ENCODE data around the gene NREP. TPM values are rescaled to one million over a fixed set of nuclear protein-coding genes. Genes with fewer than 3 reads are reported as not detected.

Gene NREP
- polyA plus RNA-seq, 2 donors, result 4.6 to 7.5 TPM

DNA sequence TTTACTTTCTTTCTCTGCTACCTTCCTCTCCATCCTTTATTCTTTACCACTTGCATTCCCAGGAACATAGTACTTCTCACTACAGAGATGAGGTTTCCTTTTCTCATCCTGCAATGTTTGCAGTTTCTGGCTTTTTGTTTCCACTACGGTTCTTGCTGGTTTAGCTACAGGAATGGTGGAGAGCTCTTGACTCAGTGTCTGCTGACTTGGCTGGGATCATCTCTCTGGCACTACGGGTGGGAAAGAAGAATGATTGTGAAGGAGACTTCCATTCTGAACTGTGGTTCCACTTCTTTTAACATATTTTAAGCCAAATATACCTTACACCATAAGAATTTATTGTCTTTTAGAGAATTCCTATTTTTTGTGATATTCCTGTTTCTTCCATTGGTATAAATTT lies 65.1 kb downstream of the NREP start:
- H3K4me1 ChIP-seq (ENCODE audit: control insufficient read depth in 2 of 2, insufficient read depth in 2 of 2, low read length in 1 of 2), result no peaks in the 10 kb centered on the region
- no peak overlapping the region for H3K4me3 ChIP-seq (ENCODE audit: low read depth in 1 of 2, low read length in 2 of 2)
- H3K36me3 ChIP-seq (ENCODE audit: control insufficient read depth in 2 of 2, insufficient read depth in 2 of 2, low read length in 1 of 2), result no peaks in the 10 kb centered on the region
- WGBS, 2 donors, result 82 to 86% methylated on average over 2 of the region's 2 CpGs
- H3K27me3 ChIP-seq (ENCODE audit: control insufficient read depth in 1 of 2, insufficient read depth in 2 of 2, low read length in 2 of 2), result no peaks in the 10 kb centered on the region
- no peaks in the 10 kb centered on the region for H3K9me3 ChIP-seq (ENCODE audit: control insufficient read depth in 2 of 2, insufficient read depth in 1 of 2, low read depth in 1 of 2, low read length in 1 of 2)
- H3K27ac ChIP-seq (ENCODE audit: low read depth in 2 of 2, low read length in 1 of 2), result no peak overlapping the region

DNA sequence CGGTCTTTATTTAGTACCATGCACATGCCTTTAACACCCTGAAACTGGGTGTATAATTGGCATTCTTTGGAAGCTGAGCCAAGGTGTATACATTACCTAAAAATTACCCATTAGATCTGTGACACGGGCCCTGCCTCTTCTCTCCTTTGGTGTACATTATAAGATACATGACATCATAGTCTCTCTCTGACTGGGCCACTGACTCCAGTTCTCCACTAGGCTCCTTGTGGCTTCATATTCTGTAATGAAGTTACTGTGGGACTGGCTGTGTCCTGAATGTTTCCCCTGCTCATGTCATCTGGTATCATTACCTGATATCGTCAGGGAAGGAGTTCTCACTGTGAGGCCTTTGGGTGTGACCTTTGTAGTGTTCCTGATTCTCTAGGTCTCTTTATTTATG lies 65.5 kb downstream of the NREP start:
- no peaks in the 10 kb centered on the region for H3K36me3 ChIP-seq (ENCODE audit: control insufficient read depth in 2 of 2, insufficient read depth in 2 of 2, low read length in 1 of 2)
- H3K27ac ChIP-seq (ENCODE audit: low read depth in 2 of 2, low read length in 1 of 2), result no peak overlapping the region
- no peaks in the 10 kb centered on the region for H3K27me3 ChIP-seq (ENCODE audit: control insufficient read depth in 1 of 2, insufficient read depth in 2 of 2, low read length in 2 of 2)
- H3K4me3 ChIP-seq (ENCODE audit: low read depth in 1 of 2, low read length in 2 of 2), result no peak overlapping the region
- H3K9me3 ChIP-seq (ENCODE audit: control insufficient read depth in 2 of 2, insufficient read depth in 1 of 2, low read depth in 1 of 2, low read length in 1 of 2), result no peaks in the 10 kb centered on the region
- WGBS, 2 donors, result 86 to 95% methylated on average over 3 of the region's 3 CpGs
- no peaks in the 10 kb centered on the region for H3K4me1 ChIP-seq (ENCODE audit: control insufficient read depth in 2 of 2, insufficient read depth in 2 of 2, low read length in 1 of 2)

DNA sequence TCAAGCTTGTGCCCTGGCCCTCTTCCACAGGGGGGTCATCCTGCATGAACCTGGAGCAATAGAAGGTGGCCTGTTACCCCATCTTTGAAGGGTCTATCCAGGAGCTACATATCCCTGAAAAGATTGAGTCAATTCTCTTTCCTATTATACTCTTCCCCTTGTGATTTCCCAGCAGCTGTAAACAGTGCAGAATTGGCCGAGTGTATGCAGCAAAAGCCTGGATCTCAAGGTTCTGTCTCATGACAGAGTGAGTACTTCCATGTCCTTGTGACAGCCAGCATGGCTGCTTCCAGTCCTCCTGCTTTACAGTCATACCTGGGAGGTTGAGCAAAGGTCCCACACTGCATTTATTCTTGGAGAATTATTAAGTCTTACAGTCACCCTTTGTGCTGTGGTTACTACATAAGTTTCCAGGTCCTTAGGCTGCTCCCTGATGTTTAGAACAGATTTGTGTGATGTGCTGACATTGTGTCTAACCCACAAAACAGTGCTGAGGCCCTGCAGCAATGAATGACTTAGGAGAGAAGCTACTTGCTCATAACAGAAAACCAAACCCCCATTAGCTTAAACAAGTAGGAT lies 67.5 kb downstream of the NREP start:
- Histone ChIP-seq H3K27ac (ENCODE audit: low read depth in 2 of 2, low read length in 1 of 2) (no peak overlapping the region), H3K36me3 (ENCODE audit: control insufficient read depth in 2 of 2, insufficient read depth in 2 of 2, low read length in 1 of 2) (no peaks in the 10 kb centered on the region), H3K4me3 (ENCODE audit: low read depth in 1 of 2, low read length in 2 of 2) (no peak overlapping the region), H3K27me3 (ENCODE audit: control insufficient read depth in 1 of 2, insufficient read depth in 2 of 2, low read length in 2 of 2) (no peaks in the 10 kb centered on the region), H3K4me1 (ENCODE audit: control insufficient read depth in 2 of 2, insufficient read depth in 2 of 2, low read length in 1 of 2) (no peaks in the 10 kb centered on the region), H3K9me3 (ENCODE audit: control insufficient read depth in 2 of 2, insufficient read depth in 1 of 2, low read depth in 1 of 2, low read length in 1 of 2) (no peaks in the 10 kb centered on the region)
- 85% methylated on average over 1 of the region's 1 CpG for WGBS, 2 donors

DNA sequence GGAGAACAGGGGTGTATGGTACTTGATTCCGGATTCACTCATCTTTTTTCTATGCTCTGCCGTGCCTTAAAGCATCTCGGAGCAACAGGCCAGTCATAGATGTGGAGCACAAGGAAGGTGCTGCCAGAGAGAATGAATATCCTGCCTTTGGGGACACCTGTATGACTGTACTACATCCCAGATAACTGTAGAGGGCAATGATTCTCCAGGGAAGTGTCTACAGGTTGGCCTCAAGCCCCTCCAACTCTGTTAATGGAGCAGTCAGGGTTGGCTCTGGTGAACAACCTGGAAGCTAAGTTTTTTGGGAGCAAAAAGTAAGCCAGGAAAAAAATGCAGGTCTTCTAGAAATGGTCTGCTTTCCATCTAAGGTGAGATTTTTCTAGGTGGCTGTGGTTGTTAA lies 71.0 kb downstream of the NREP start:
- 96% methylated on average over 3 of the region's 3 CpGs for WGBS, 2 donors
- H3K4me3 ChIP-seq (ENCODE audit: low read depth in 1 of 2, low read length in 2 of 2), result no peak overlapping the region
- no peaks in the 10 kb centered on the region for H3K27me3 ChIP-seq (ENCODE audit: control insufficient read depth in 1 of 2, insufficient read depth in 2 of 2, low read length in 2 of 2)

DNA sequence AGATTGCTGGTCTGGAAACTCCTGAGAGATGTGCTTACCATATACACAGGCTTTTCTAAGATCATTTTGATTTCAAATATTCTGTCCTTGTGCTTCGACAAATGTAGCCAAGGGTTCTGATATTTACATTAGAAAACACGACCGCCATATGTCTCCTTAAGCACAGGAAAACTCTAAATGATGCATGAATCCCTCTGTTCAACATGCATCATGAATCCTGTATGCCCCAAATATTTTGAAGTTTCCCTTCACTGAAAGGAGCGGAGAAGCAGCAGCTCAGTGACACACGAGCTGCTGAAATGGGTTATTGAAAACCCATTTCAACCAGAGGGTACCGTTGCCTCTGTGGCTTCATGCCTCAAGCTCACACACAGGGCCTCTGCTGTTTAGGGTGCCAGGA lies 74.4 kb downstream of the NREP start:
- H3K27me3 ChIP-seq (ENCODE audit: control insufficient read depth in 1 of 2, insufficient read depth in 2 of 2, low read length in 2 of 2), result no peaks in the 10 kb centered on the region
- H3K9me3 ChIP-seq (ENCODE audit: control insufficient read depth in 2 of 2, insufficient read depth in 1 of 2, low read depth in 1 of 2, low read length in 1 of 2), result no peaks in the 10 kb centered on the region
- no peak overlapping the region for H3K27ac ChIP-seq (ENCODE audit: low read depth in 2 of 2, low read length in 1 of 2)
- WGBS, 2 donors, result 91 to 92% methylated on average over 6 of the region's 6 CpGs
- peaks cover 0 to 2% of the 10 kb centered on the region in 2 donors for H3K4me1 ChIP-seq (ENCODE audit: control insufficient read depth in 2 of 2, insufficient read depth in 2 of 2, low read length in 1 of 2)
- no peaks in the 10 kb centered on the region for H3K36me3 ChIP-seq (ENCODE audit: control insufficient read depth in 2 of 2, insufficient read depth in 2 of 2, low read length in 1 of 2)
- H3K4me3 ChIP-seq (ENCODE audit: low read depth in 1 of 2, low read length in 2 of 2), result no peak overlapping the region

More for the DNA sequence above, 71.0 kb downstream of the NREP start:
- H3K9me3 ChIP-seq (ENCODE audit: control insufficient read depth in 2 of 2, insufficient read depth in 1 of 2, low read depth in 1 of 2, low read length in 1 of 2), result no peaks in the 10 kb centered on the region
- H3K4me1 ChIP-seq (ENCODE audit: control insufficient read depth in 2 of 2, insufficient read depth in 2 of 2, low read length in 1 of 2), result peaks cover 0 to 2% of the 10 kb centered on the region in 2 donors
- no peak overlapping the region for H3K27ac ChIP-seq (ENCODE audit: low read depth in 2 of 2, low read length in 1 of 2)
- H3K36me3 ChIP-seq (ENCODE audit: control insufficient read depth in 2 of 2, insufficient read depth in 2 of 2, low read length in 1 of 2), result no peaks in the 10 kb centered on the region

DNA sequence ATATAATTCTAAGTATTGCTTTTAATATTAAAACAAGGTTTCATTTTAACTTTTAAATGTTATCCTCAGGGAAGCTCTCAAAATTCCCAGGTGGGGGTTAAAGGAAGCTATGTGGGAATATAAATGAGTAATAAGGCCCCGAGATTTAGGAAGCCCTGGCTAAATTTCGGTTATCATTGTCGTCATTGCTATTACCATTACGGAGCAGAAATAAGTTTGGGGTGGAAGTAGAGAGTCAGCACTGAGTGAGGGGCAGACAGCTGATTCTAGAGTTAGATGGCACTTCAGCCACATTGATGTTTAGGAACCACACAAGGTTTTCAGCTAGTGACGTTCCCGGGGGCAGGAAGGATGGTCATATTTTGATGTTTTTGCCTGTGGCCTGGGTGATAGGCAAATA lies 74.9 kb downstream of the NREP start:
- Histone ChIP-seq H3K9me3 (ENCODE audit: control insufficient read depth in 2 of 2, insufficient read depth in 1 of 2, low read depth in 1 of 2, low read length in 1 of 2) (no peaks in the 10 kb centered on the region), H3K4me3 (ENCODE audit: low read depth in 1 of 2, low read length in 2 of 2) (no peak overlapping the region), H3K4me1 (ENCODE audit: control insufficient read depth in 2 of 2, insufficient read depth in 2 of 2, low read length in 1 of 2) (peaks cover 0 to 2% of the 10 kb centered on the region in 2 donors), H3K27ac (ENCODE audit: low read depth in 2 of 2, low read length in 1 of 2) (no peak overlapping the region), H3K36me3 (ENCODE audit: control insufficient read depth in 2 of 2, insufficient read depth in 2 of 2, low read length in 1 of 2) (no peaks in the 10 kb centered on the region), H3K27me3 (ENCODE audit: control insufficient read depth in 1 of 2, insufficient read depth in 2 of 2, low read length in 2 of 2) (no peaks in the 10 kb centered on the region)
- WGBS, 2 donors, result 71 to 72% methylated on average over 6 of the region's 6 CpGs

DNA sequence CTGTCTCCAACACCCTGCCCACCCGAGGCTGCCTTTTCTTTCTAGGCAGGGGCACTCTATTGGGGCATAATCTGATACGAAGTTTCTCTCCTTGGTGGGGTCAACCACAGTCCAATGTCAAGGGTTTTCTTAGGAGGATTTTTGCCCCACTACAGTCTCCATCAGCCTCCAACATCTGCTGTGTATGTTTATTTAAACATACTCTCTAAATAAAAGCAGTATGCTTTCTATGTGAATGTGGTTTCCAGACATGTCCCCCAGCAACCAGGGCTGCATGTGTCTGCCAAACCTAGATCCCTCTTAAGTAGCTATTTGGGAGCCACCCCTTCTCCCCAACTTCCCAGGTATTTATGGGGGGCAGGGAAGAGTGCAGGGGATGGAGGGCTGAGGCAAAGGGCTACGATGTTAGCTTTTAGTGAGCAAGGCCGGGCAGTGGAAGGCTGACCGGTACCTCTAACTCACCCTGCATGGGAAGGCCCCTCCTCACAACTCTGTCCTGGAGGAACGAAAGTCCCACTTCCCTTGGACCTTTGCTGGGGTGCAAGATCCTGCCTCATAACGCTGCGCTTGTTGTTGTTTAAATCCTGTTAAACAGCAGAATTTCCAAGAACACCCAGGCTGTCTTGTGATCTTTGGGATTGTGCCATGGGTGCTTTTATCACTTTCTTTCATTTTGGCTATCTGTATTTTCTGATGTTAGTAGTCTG lies 75.4 kb downstream of the NREP start:
- Histone ChIP-seq H3K27ac (ENCODE audit: low read depth in 2 of 2, low read length in 1 of 2) (peak overlapping the region; percentile 33 to 50), H3K27me3 (ENCODE audit: control insufficient read depth in 1 of 2, insufficient read depth in 2 of 2, low read length in 2 of 2) (no peaks in the 10 kb centered on the region), H3K36me3 (ENCODE audit: control insufficient read depth in 2 of 2, insufficient read depth in 2 of 2, low read length in 1 of 2) (no peaks in the 10 kb centered on the region), H3K9me3 (ENCODE audit: control insufficient read depth in 2 of 2, insufficient read depth in 1 of 2, low read depth in 1 of 2, low read length in 1 of 2) (no peaks in the 10 kb centered on the region), H3K4me1 (ENCODE audit: control insufficient read depth in 2 of 2, insufficient read depth in 2 of 2, low read length in 1 of 2) (peaks cover 0 to 2% of the 10 kb centered on the region in 2 donors), H3K4me3 (ENCODE audit: low read depth in 1 of 2, low read length in 2 of 2) (no peak overlapping the region)
- WGBS, 2 donors, result 59 to 68% methylated on average over 8 of the region's 8 CpGs

DNA sequence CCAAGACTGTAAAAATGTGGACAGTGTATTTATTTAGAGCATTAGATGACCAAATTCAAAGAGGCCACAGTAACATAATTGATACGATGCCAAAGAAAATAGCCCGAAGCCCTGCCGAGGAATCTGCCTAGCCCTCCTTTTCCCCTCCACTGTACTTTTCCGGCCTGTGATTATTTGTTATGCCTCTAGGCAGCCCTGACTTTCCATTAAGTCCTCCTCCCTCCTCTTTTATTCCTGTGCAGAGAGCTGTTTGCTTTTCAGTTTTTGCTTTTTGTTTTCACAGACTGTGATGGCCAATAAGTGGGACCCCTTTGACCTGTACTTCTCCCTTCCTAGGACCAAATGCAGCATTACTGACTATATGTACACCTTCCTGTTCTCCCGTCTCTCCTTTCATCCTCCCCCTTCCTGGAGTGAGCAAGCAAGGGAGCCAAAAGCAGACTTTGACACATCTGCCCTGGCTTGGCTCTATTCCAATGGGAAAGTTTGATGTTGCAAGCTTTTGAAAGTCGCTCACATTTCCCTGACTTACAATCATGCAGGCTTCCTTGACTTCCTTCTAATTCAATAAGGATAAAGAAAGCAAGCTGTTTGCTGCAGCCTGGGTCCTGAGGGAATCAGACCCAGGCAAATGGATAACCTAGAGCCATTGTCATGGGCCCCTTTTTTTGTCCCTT lies 76.1 kb downstream of the NREP start:
- WGBS, 2 donors, result 12 to 25% methylated on average over 6 of the region's 6 CpGs
- Histone ChIP-seq H3K27me3 (ENCODE audit: control insufficient read depth in 1 of 2, insufficient read depth in 2 of 2, low read length in 2 of 2) (no peaks in the 10 kb centered on the region), H3K4me3 (ENCODE audit: low read depth in 1 of 2, low read length in 2 of 2) (no peak overlapping the region), H3K36me3 (ENCODE audit: control insufficient read depth in 2 of 2, insufficient read depth in 2 of 2, low read length in 1 of 2) (no peaks in the 10 kb centered on the region), H3K27ac (ENCODE audit: low read depth in 2 of 2, low read length in 1 of 2) (peak overlapping the region; percentile 45 to 68), H3K4me1 (ENCODE audit: control insufficient read depth in 2 of 2, insufficient read depth in 2 of 2, low read length in 1 of 2) (peaks cover 0 to 2% of the 10 kb centered on the region in 2 donors), H3K9me3 (ENCODE audit: control insufficient read depth in 2 of 2, insufficient read depth in 1 of 2, low read depth in 1 of 2, low read length in 1 of 2) (no peaks in the 10 kb centered on the region)

DNA sequence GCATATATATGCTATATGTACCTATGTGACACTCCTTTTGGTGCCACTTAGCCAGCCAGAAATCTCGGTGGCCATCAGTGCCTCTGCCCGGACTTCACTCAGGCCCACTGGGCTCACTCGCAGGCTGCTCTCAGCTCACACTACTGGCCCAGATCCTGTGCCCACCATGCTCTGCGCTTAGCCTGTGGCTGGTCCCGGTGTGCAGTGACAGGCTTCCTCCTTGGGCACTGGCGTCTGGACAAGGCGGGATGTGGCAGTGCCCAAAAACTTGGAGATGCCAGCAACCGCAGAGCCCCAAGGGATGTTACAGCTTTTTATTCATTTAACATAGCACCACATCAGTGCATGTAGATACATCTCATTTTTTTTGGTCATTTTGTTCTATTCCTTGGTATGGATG lies 77.4 kb downstream of the NREP start:
- Histone ChIP-seq H3K4me1 (ENCODE audit: control insufficient read depth in 2 of 2, insufficient read depth in 2 of 2, low read length in 1 of 2) (peaks cover 0 to 2% of the 10 kb centered on the region in 2 donors), H3K4me3 (ENCODE audit: low read depth in 1 of 2, low read length in 2 of 2) (no peak overlapping the region), H3K27me3 (ENCODE audit: control insufficient read depth in 1 of 2, insufficient read depth in 2 of 2, low read length in 2 of 2) (no peaks in the 10 kb centered on the region), H3K27ac (ENCODE audit: low read depth in 2 of 2, low read length in 1 of 2) (no peak overlapping the region), H3K36me3 (ENCODE audit: control insufficient read depth in 2 of 2, insufficient read depth in 2 of 2, low read length in 1 of 2) (no peaks in the 10 kb centered on the region), H3K9me3 (ENCODE audit: control insufficient read depth in 2 of 2, insufficient read depth in 1 of 2, low read depth in 1 of 2, low read length in 1 of 2) (no peaks in the 10 kb centered on the region)
- WGBS, 2 donors, result 95 to 97% methylated on average over 8 of the region's 8 CpGs

All from esophagus (tissue), 2 donors.